Neural cell (in vitro differentiated cells): ENCODE results near the gene MAGI2.

Source experiments
- EP300 ChIP-seq: fragments of 450-650 bp; conservative IDR thresholded peaks from 2 replicates; pipeline ENCODE4 v1.6.1; 2014; ENCODE audit warnings: antibody characterized with exemption, mild to moderate bottlenecking, moderate library complexity; ENCODE audit not compliant: poor library complexity, severe bottlenecking
- EZH2 ChIP-seq: fragments of 200-600, 300-800 bp; shearing (Covaris generic), sonication (generic); IDR thresholded peaks from 2 replicates; pipeline ENCODE4 v1.6.1; 2014; ENCODE audit warnings: antibody characterized with exemption, low read length, borderline replicate concordance, mild to moderate bottlenecking; ENCODE audit not compliant: insufficient read depth, poor library complexity, severe bottlenecking
- POLR2AphosphoS5 ChIP-seq: IDR thresholded peaks from 2 replicates; pipeline ENCODE4 v1.6.1; 2012
- TF ChIP-seq, protein P1 (sequence below): IDR thresholded peaks from 2 replicates; pipeline ENCODE4 v1.6.1; 2012; ENCODE audit warnings: borderline replicate concordance
- TF ChIP-seq, protein P2 (sequence below): fragments of 450-650 bp; IDR thresholded peaks from 2 replicates; pipeline ENCODE4 v1.5.1; 2014; ENCODE audit warnings: antibody characterized with exemption, mild to moderate bottlenecking, moderate library complexity; ENCODE audit not compliant: poor library complexity, severe bottlenecking

DNA sequence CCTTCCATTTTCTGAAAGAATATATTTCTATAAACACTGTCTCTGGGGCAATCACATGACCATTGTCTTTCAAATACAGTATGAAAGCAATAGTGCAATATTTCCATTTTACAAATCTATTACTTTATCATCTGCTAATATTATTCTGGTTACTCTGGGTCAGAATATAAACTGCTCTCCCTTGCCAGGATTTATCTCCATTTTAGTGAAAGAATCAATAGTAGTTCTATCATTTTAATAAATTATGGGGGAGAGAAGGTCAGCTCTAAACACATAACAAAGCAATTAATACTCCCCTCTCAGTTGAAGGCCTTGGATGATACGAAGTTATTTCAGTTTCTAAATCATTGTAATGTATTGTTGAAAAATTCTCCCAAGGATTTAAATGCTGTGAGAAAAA lies 608.3 kb downstream of the MAGI2 start:
- TF ChIP-seq EP300: no peak
- TF ChIP-seq, protein P1, sequence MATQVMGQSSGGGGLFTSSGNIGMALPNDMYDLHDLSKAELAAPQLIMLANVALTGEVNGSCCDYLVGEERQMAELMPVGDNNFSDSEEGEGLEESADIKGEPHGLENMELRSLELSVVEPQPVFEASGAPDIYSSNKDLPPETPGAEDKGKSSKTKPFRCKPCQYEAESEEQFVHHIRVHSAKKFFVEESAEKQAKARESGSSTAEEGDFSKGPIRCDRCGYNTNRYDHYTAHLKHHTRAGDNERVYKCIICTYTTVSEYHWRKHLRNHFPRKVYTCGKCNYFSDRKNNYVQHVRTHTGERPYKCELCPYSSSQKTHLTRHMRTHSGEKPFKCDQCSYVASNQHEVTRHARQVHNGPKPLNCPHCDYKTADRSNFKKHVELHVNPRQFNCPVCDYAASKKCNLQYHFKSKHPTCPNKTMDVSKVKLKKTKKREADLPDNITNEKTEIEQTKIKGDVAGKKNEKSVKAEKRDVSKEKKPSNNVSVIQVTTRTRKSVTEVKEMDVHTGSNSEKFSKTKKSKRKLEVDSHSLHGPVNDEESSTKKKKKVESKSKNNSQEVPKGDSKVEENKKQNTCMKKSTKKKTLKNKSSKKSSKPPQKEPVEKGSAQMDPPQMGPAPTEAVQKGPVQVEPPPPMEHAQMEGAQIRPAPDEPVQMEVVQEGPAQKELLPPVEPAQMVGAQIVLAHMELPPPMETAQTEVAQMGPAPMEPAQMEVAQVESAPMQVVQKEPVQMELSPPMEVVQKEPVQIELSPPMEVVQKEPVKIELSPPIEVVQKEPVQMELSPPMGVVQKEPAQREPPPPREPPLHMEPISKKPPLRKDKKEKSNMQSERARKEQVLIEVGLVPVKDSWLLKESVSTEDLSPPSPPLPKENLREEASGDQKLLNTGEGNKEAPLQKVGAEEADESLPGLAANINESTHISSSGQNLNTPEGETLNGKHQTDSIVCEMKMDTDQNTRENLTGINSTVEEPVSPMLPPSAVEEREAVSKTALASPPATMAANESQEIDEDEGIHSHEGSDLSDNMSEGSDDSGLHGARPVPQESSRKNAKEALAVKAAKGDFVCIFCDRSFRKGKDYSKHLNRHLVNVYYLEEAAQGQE: no peak
- TF ChIP-seq, protein P2, sequence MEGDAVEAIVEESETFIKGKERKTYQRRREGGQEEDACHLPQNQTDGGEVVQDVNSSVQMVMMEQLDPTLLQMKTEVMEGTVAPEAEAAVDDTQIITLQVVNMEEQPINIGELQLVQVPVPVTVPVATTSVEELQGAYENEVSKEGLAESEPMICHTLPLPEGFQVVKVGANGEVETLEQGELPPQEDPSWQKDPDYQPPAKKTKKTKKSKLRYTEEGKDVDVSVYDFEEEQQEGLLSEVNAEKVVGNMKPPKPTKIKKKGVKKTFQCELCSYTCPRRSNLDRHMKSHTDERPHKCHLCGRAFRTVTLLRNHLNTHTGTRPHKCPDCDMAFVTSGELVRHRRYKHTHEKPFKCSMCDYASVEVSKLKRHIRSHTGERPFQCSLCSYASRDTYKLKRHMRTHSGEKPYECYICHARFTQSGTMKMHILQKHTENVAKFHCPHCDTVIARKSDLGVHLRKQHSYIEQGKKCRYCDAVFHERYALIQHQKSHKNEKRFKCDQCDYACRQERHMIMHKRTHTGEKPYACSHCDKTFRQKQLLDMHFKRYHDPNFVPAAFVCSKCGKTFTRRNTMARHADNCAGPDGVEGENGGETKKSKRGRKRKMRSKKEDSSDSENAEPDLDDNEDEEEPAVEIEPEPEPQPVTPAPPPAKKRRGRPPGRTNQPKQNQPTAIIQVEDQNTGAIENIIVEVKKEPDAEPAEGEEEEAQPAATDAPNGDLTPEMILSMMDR: no peak
- no peak for TF ChIP-seq POLR2AphosphoS5
- no peak for TF ChIP-seq EZH2
